Right lobe of liver (tissue), 6 donors: ENCODE data around the gene OBSL1. TPM values are rescaled to one million over a fixed set of nuclear protein-coding genes. Genes with fewer than 3 reads are reported as not detected.

ENCODE experiments used
- ATAC-seq, 4 donors: fragments of 200-7000 bp; cut with Tn5 transposase; one replicate each; pipeline ENCODE4 v1.9.1; 2020; ENCODE audit warnings: mild to moderate bottlenecking in 4 of 4, moderate library complexity in 4 of 4
- DNase-seq, 3 donors: peaks; one replicate each; pipeline ENCODE4 v3.0.0-alpha.2; 2020
- H3K27ac ChIP-seq, 3 donors: fragments of 200-600 bp; one replicate each; pipeline ENCODE4 v1.8.0; 2022
- H3K27me3 ChIP-seq, 2 donors: fragments of 200-600 bp; one replicate each; pipeline ENCODE4 v1.8.0; 2022
- H3K36me3 ChIP-seq, 4 donors: fragments of 200-600 bp; sonication (generic) in 1 of 4; one replicate each; pipeline versions ENCODE4 v1.5.1 to v1.8.0; 2017 to 2022; ENCODE audit warnings: control low read depth in 1 of 4
- H3K4me1 ChIP-seq, 4 donors: fragments of 200-600 bp; sonication (generic) in 1 of 4; one replicate each; pipeline versions ENCODE4 v1.5.1 to v1.8.0; 2017 to 2022; ENCODE audit warnings: control low read depth in 1 of 4
- H3K4me3 ChIP-seq, 3 donors: fragments of 200-600 bp; one replicate each; pipeline ENCODE4 v1.8.0; 2022
- H3K9me3 ChIP-seq, 4 donors: fragments of 200-600 bp; sonication (generic) in 1 of 4; one replicate each; pipeline versions ENCODE4 v1.5.1 to v1.8.0; 2017 to 2022; ENCODE audit warnings: control low read depth in 1 of 4
- POLR2A ChIP-seq: fragments of 450-650 bp; IDR thresholded peaks from one replicate; pipeline ENCODE4 v1.6.1; 2017; ENCODE audit warnings: antibody characterized with exemption, mild to moderate bottlenecking
- WGBS: methylation state at CpG from one replicate; pipeline ENCODE4 v1.1.6; 2018; ENCODE audit warnings: low coverage, low lambda C conversion rate; ENCODE audit not compliant: insufficient coverage; ENCODE audit errors: missing lambda C conversion rate; 5-methylcytosine and 5-hydroxymethylcytosine counted together
- intact Hi-C, 2 donors: fragments of 100-400 bp; cut with DNase I; formaldehyde crosslinking; loops; one replicate each; pipeline versions ENCODE4 v1.11.2 to v1.14.1; 2022
- total RNA-seq, 6 experiments: library from RNA; depleted of rRNA in 2 of 6; stranded (reverse); fragments of >200 nt in 2 of 6; fragmentation: NEBNext Ultra II Directional in 3 of 6; extraction: Animal tissue kit (Norgen Biotek cat#: 25700) in 3 of 6; gene quantifications; one replicate each; pipeline versions ENCODE4 v1.1.0 to v1.2.4, GENCODE V29; 2016 to 2023
- TF ChIP-seq, protein P1 (sequence below), 4 donors: fragments of 200-600 bp in 3 of 4; fragments of 450-650 bp in 1 of 4; IDR thresholded peaks; one replicate each; pipeline versions ENCODE4 v1.5.1 to v1.8.0; 2016 to 2022; ENCODE audit warnings: antibody characterized with exemption in 4 of 4, mild to moderate bottlenecking in 2 of 4
- donor health status: DM: no; HTN: yes; CAD: no.
- donor health status: DM: no; HTN: no; CAD: no.
- donor health status: DM: no; HTN: no; CAD: no.
- donor health status: DM: no; HTN: yes; CAD: no.
- donor health status: DM: no; HTN: yes; CAD: no.

The OBSL1 gene
- total RNA-seq, 6 experiments from 2014 or later, result 27.0 to 42.5 (median 39.4) TPM

DNA sequence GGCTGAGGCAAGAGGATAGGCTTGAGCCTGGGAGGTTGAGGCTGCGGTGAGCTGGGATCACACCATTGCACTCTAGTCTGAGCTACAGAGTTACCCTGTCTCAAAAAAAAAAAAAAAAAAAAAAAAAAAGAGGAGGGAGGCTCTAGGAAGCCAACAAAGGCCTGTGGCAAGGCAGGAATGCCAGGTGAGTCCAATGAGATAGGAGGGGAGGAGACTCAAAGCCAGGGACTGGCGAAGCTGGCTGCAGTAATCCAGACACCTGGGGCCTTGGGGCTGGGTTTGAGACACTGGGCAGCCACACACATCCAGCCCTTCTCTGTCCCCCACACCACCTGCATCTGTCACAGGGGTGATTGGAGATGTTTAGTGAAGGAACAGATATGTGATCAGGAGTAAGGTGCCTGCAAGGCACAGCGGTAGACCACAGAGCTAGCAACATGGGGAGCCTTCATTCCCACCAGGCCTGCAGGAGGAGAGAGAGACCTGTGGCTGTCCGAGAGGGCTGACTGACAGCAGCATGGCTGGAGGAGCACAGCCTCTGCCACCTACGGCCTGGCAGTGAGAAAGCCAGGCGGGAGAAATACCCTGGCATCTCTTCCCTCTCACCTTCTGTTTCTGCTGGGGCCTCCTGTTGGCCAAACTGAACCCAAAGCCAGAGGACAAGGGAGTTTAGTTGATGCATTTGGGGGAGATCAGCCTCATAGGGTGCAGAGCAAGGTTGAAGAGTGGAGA is 37.2 kb downstream of the OBSL1 start:
- H3K4me3 ChIP-seq, result no peak overlapping the region
- WGBS, result 60% methylated on average over 2 of the region's 6 CpGs
- DNase-seq (no peak), ATAC-seq (no peak)
- H3K36me3 ChIP-seq, result no peaks in the 10 kb centered on the region
- H3K4me1 ChIP-seq, result no peaks in the 10 kb centered on the region
- H3K9me3 ChIP-seq, result no peaks in the 10 kb centered on the region
- H3K27me3 ChIP-seq, result no peaks in the 10 kb centered on the region
- TF ChIP-seq POLR2A, result no peak
- TF ChIP-seq, protein P1, sequence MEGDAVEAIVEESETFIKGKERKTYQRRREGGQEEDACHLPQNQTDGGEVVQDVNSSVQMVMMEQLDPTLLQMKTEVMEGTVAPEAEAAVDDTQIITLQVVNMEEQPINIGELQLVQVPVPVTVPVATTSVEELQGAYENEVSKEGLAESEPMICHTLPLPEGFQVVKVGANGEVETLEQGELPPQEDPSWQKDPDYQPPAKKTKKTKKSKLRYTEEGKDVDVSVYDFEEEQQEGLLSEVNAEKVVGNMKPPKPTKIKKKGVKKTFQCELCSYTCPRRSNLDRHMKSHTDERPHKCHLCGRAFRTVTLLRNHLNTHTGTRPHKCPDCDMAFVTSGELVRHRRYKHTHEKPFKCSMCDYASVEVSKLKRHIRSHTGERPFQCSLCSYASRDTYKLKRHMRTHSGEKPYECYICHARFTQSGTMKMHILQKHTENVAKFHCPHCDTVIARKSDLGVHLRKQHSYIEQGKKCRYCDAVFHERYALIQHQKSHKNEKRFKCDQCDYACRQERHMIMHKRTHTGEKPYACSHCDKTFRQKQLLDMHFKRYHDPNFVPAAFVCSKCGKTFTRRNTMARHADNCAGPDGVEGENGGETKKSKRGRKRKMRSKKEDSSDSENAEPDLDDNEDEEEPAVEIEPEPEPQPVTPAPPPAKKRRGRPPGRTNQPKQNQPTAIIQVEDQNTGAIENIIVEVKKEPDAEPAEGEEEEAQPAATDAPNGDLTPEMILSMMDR (IDR thresholded peaks at IDR 0.05), result no peak
- no peak overlapping the region for H3K27ac ChIP-seq
- intact Hi-C loops, result loop anchor here (5.0 to 10.0 kb wide), 3 partner anchors 57 to 127 kb away; no protein-coding TSS in a partner anchor

DNA sequence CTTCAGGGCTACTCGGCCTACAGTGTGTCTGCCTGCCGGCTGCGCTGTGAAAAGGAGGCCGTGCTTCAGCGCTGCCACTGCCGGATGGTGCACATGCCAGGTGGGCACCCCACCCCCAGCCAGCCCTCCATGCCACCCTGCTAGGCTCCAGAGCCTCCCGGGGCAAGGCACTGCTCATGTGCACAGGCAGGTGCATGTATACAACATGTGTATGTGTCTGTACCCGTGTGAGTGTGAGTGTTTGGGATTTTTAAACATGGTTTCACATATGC is 39.0 kb downstream of the OBSL1 start:
- DNase-seq (no peak), ATAC-seq (no peak)
- intact Hi-C loops, result loop anchor here (5.0 to 10.0 kb wide), 3 partner anchors 55 to 125 kb away; no protein-coding TSS in a partner anchor
- Histone ChIP-seq H3K36me3 (no peaks in the 10 kb centered on the region), H3K9me3 (no peaks in the 10 kb centered on the region), H3K4me3 (no peak overlapping the region), H3K4me1 (no peaks in the 10 kb centered on the region), H3K27ac (no peak overlapping the region), H3K27me3 (no peaks in the 10 kb centered on the region)
- WGBS, result no CpG with 5 or more reads among the region's 8 CpGs
- TF ChIP-seq POLR2A, result no peak
- TF ChIP-seq, protein P1 (IDR thresholded peaks at IDR 0.05), result no peak

DNA sequence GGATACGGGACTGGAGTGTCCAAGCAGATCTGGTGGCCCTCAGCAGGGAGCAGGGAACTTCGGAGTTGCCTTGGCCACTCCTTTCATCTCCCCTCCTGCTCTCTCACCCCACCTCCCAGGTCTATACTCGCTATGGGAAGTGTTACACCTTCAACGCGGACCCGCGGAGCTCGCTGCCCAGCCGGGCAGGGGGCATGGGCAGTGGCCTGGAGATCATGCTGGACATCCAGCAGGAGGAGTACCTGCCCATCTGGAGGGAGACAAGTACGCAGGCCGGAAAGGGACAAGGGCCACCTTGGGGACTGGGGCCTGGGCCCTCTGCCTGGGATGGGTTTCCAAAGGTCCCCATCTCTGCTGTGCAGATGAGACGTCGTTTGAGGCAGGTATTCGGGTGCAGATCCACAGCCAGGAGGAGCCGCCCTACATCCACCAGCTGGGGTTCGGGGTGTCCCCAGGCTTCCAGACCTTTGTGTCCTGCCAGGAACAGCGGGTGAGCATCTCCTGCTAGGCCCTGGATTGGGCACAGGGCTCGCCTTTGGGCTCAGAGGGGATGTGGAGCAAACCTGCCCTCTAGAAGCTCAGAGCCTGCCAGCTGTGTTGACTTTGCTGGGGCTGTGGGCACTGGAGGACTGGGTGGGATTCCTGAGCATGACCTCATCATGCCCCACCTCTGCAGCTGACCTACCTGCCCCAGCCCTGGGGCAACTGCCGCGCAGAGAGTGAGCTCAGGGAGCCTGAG is 39.5 kb downstream of the OBSL1 start:
- Histone ChIP-seq H3K27me3 (no peaks in the 10 kb centered on the region), H3K4me3 (no peak overlapping the region), H3K9me3 (no peaks in the 10 kb centered on the region), H3K27ac (no peak overlapping the region), H3K36me3 (no peaks in the 10 kb centered on the region), H3K4me1 (no peaks in the 10 kb centered on the region)
- WGBS, result 50% methylated on average over 10 of the region's 20 CpGs
- TF ChIP-seq POLR2A, result no peak
- TF ChIP-seq, protein P1 (IDR thresholded peaks at IDR 0.05), result no peak
- intact Hi-C loops, result loop anchor here (5.0 to 10.0 kb wide), 3 partner anchors 55 to 125 kb away; no protein-coding TSS in a partner anchor
- ATAC-seq (no peak), DNase-seq (no peak)

DNA sequence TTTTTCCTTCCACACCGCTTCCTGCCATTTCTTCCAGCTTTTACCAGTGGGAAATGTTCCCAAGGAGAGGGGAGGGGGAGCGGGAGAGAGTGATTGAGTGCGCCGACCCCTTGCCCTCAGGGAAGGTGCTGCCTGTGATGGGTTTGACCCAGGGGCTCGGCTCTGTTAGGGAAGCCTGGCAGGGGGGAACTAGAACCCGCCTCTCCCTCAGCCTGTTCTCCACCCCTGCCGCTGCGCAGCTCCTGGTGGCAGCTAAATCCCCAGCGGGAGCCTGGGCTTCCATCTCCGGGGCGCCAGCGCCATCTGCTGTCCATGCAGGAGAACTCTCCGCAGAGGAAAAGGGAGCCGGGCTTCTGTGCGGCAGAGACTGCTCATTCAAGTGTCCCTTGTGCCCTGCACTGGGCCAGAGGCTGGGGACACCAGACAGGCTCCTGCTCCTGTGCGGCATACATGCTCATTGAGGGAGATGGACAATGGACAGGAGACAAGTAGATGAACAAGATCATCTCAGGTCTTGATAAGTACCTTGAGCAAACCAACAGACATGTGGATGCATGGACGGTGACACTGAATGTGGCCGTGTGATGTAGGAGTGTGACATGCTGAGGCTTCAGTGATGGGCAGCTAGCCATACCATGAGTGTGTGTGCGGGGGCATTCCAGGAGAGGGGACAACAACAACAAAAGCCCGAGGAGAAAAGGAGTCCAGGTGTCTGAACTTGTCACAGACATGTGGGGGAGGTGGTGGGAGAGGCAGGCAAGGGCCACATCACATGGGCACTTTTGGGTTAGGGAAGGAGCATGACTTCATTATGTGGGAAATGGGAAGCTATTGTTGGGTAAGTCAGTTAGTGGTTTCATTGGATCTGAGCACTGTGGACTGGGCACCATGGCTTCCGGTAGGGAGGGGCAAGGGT is 41.0 kb downstream of the OBSL1 start:
- no peak for TF ChIP-seq POLR2A
- TF ChIP-seq, protein P1 (IDR thresholded peaks at IDR 0.05), result peak; percentile 94 to 98 (median 97)
- Histone ChIP-seq H3K4me3 (no peak overlapping the region), H3K27ac (no peak overlapping the region), H3K9me3 (no peaks in the 10 kb centered on the region), H3K27me3 (no peaks in the 10 kb centered on the region), H3K36me3 (no peaks in the 10 kb centered on the region), H3K4me1 (no peaks in the 10 kb centered on the region)
- intact Hi-C loops, result loop anchor here (5.0 to 10.0 kb wide), 3 partner anchors 53 to 123 kb away; no protein-coding TSS in a partner anchor
- ATAC-seq (peak; percentile 94 to 98 (median 96)), DNase-seq (peak; percentile 88 to 91 (median 90))
- 21% methylated on average over 10 of the region's 21 CpGs for WGBS
